A549 (cell line): ENCODE results near the gene PDGFC.

ENCODE experiments used
- CHD2 ChIP-seq: fragments of 150-350 bp; IDR thresholded peaks from 2 replicates; pipeline ENCODE4 v1.6.1; 2014; ENCODE audit warnings: low read length; ENCODE audit not compliant: partially characterized antibody
- CTCF ChIP-seq: fragments of >200 bp; sonication (Bioruptor Twin); formaldehyde crosslinking; IDR thresholded peaks from 3 replicates; pipeline ENCODE4 v1.5.1; 2016

GRCh38 chr4:156953951-156954350, 17.6 kb downstream of the PDGFC start:
- no peak for TF ChIP-seq CTCF
- TF ChIP-seq CHD2: no peak
